Stimulated activated CD8-positive, alpha-beta memory T cell treated with anti-CD3 and anti-CD28 coated beads, Interleukin-15, amount 100 ng/mL, for 4 hours (primary cell): ENCODE results near the gene LONRF2.

Experiments
- DNase-seq, 2 donors: peaks; one replicate each; pipeline ENCODE4 v3.0.0-alpha.2; 2020; ENCODE audit warnings: low read depth in 2 of 2

The LONRF2 gene

DNA sequence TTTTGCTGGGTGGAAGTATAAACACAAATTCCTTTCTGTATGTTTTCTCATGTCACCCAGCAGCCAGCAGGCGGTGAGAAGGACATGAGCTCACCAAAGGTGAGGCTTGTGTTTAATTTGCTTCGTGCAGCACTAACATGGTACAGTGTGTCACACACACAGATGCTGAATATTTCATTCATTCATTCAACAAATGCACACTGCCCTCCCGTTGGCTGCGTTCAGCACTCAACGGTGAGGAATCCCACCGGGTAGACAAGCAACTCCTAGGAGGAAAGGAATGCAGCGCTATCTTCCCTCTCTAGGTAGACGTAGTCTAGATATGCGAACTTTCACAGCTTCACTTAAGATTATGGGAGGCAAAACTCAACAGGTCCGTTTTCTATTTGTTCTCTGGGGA, 85.1 kb downstream of the LONRF2 start:
- no peak for DNase-seq

DNA sequence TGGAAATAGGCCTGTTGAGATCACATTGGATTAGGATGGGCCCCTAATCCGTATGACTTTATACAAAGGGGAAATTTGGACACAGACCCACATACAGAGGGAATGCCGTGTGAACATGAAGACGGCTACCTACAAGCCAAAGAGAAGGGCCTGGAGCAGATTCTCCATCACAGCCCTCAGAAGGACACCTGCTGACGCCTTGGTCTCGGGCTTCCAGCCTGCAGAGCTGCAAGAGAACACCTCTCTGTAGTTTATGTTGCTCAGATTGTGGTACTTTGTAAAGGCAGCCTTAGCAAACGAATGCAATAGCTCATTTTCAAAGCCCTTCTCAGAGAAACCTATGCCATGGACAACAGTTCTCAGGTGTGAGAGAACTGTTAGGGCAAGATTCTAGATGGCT, 86.1 kb downstream of the LONRF2 start:
- DNase-seq: no peak

DNA sequence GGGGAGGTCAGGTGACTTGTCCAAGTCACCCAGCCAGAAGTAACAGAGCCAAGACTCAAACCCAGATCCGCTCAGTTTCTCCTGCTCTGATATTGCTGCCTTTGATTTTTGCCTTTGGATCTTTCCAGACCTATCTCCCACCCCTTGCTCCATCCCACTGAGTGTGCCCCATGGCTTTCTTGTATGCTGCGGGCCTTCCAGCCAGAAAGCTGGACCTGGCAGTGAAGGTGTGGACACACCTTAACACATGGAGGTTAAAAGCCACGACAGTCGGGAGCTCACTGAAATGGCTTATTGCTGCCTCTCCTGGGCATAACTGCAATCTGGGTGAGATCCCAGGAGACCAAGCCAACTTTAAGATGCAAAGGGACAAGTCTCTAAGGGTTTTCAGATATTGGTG, 86.7 kb downstream of the LONRF2 start:
- no peak for DNase-seq

DNA sequence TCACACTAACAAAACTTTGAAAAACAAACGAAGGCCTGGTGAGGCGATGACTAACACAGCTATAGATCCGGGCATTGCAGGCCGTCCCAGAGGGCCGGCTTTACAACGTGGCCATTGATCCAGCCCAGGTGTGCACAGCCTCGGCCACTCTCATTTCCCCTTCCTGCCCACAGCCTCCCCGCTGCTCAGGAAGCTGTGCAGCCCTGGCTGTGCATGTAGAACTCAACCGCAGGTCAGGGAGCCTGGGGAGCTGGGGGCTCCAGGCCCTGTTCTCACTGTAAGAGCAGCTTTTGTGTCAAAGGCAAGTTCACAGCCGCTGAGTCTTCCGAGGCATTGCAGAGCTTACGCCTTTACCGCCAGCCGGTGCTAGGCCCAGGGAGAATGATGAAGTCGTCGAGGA, 87.2 kb downstream of the LONRF2 start:
- no peak for DNase-seq

DNA sequence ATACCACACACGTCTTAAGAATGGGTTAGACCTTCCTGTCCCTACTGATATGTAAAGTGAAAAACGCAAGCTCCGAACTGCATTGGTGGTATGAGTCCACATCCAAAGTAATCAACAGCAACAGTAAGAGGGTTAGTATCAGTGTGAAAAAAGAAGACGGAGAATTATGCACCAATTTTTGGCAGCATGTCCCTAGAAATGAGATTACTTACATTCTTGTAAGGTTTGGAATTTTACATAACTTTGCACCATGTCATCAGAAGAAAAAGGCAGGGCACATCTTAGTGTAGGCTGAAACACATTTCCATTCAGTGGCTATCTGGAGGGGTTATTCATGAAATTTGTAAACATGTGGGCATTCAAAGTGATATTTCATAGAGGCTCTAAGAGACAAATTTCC, 88.2 kb downstream of the LONRF2 start:
- DNase-seq: no peak

DNA sequence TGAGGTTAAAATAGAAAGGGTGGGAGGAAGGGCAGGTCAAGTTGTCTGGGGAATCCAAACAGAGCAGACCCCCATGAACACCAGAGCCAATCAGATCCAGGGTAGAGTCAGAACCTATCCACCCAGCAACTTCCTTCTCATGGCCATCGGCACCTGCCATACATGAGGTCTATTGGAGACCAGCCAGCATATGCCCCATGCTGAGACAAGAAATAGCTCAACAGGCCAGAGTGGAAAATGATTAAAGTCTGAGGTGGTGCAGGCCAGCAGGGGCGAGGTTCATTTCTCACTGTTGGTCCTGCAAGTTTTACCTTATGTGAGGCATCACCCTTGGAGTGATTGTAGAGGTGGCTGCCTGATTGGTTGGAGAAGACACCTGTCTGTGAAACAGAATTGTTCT, 89.2 kb downstream of the LONRF2 start:
- no peak for DNase-seq

DNA sequence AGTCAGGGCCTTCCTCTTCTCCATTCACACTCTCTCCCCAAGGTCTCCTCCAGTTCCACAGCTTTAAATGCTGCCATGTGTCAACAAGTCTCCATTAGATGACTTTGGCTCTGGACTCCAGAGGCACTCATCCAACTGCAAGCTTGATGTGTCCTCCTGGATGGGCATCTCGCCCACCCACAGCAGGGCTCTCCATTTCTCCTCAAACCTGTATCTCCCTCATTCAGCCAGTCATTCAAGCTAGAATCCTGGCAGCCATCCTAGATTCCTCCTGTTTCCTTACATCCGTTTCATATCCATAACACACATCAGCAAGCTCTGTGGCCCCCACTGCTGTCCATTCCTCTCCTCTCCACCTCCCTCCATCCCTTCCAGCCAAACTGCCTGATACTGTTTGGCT, 91.5 kb downstream of the LONRF2 start:
- no peak for DNase-seq

DNA sequence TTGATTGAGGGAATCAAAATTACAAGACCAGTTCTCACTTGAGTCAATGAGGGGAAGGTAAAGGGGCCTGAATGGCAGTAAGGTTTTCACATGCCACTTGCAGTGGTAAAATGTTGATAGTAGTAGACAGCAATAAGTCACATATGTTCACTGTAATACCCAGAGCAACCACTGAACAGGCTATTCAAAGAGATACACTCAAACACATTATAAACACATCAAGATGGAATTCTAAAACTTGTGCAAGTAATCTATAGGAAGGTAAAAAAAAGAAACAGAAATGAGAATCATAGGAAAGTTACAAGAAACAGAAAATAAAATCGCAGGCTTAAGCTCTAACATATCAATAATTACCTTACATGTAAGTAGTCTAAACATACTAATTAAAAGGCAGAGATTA, 93.3 kb downstream of the LONRF2 start:
- no peak for DNase-seq

DNA sequence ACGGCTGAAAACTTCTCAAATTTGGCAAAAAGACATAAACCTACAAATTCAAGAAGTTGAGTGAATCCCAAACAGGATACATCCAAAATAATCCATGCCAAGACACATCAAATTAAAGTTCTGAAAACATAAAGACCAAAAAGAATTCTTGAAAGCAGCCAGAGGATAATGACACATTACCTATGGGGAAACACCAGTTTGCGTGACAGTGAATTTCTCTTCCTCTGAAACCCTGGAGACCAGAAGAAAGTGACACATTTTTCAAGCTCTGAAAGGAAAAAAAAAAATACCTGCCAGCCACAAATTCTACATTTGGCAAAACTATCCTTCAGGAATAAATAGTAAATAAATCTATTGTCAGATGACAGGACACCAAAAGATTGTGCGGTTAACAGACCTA, 93.9 kb downstream of the LONRF2 start:
- no peak for DNase-seq

DNA sequence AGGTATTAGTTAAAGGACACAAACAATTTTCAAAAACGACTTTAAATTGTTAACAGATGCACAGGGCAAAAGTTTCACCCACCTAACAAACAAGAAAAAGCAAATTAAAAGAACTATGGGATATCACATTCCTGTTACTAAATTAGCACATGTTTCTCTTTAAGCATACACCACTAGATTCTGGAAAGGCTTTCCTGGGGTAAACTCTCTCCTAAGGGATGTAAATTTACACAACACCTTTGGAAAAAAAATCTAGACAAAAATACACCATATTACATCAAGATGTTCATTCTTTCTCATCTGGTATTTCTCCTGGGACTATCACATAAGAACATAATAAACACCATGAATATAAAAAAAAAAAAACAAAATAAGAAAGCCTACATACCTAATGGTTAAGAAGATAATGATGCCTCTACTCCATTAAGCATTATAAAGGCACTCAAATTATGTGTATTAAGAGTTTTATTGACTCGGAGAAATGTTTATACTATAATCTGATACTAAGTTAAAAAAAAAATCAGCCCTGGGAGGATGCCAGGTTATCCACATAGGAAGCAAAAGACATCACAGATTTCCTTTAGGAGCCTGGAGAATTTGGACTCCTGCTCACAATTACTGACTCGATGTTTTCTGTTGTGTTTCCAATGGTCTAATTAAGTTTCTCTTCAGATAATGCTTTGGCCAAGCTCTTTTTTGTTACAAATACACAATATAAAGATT, 97.2 kb downstream of the LONRF2 start:
- DNase-seq: no peak

DNA sequence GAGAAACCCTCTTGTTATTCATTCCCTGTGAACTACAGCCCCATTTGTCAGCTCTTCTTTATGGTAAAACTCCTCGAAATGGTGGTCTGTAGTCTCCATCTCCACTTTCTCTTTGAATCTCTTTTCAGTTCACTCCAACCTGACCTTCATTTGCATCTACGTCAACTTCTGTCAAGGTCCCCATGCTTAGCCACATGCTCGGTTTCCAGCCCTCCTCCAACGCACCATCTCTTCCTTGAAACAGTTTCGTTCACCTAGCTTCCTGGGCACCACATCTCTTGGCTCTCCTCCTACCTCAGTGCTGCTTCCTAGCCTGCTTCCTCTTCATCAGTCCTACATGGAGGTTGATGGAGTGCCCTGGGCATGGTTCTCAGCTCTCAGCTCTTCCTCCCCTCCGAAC, 98.8 kb downstream of the LONRF2 start:
- DNase-seq: no peak
